HL-60 (cell line): ENCODE measurements around the gene DDX27.

Source experiments
- DNase-seq, 2 experiments: peaks; one replicate each; pipeline ENCODE4 v3.0.0-alpha.2; 2010 to 2020; ENCODE audit warnings: low read depth in 1 of 2, low spot score in 1 of 2
- H3K27ac ChIP-seq: fragments of 250-450 bp; sonication (Bioruptor Pico); replicated peaks from 2 replicates; pipeline ENCODE4 v1.5.1; 2020; ENCODE audit warnings: mild to moderate bottlenecking, moderate library complexity
- H3K27me3 ChIP-seq: fragments of 250-450 bp; sonication (Bioruptor Pico); 2 replicates; pipeline ENCODE4 v1.5.1; 2021; ENCODE audit warnings: mild to moderate bottlenecking, moderate library complexity; ENCODE audit not compliant: insufficient read depth, poor library complexity, severe bottlenecking
- H3K4me3 ChIP-seq: replicated peaks from 2 replicates; pipeline ENCODE4 v1.5.1; 2011; ENCODE audit warnings: mild to moderate bottlenecking, control low read depth, low read length; ENCODE audit not compliant: insufficient read depth
- GABPA ChIP-seq: IDR thresholded peaks from 2 replicates; pipeline ENCODE4 v1.6.1; 2012; ENCODE audit warnings: low read depth
- POLR2AphosphoS5 ChIP-seq: IDR thresholded peaks from 2 replicates; pipeline ENCODE4 v1.6.1; 2012; ENCODE audit warnings: low read depth
- SPI1 ChIP-seq: IDR thresholded peaks from 2 replicates; pipeline ENCODE4 v1.6.1; 2012; ENCODE audit warnings: low read depth, mild to moderate bottlenecking, borderline replicate concordance
- TF ChIP-seq, protein P1 (sequence below): IDR thresholded peaks from 2 replicates; pipeline ENCODE4 v1.6.1; 2012; ENCODE audit warnings: low read depth; ENCODE audit not compliant: insufficient replicate concordance
- TF ChIP-seq, protein P2 (sequence below): IDR thresholded peaks from one replicate; pipeline ENCODE4 v1.5.1; 2011; ENCODE audit warnings: low read length, control low read depth, inconsistent platforms; ENCODE audit not compliant: insufficient read depth

Gene DDX27

DNA sequence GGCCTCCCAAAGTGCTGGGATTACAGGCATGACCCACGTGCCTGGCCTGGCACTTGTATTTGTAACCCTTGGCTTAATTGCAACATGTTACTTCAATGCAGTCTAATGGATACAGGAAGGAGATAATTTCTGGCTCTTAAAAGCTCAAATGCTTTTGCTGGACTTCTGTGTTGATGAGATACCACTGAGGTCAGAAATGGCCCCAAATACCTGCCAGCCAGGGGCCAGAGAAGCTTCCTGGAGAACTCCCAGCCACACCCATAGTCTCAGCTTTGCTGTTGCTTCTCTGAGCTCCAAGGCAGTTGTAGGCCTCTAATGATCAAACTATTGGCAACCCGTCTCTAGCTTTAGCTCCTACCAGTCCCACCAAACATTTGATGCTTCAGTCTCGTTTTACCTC lies 72.8 kb downstream of the DDX27 start:
- H3K4me3 ChIP-seq: no peak overlapping the region
- TF ChIP-seq, protein P1, sequence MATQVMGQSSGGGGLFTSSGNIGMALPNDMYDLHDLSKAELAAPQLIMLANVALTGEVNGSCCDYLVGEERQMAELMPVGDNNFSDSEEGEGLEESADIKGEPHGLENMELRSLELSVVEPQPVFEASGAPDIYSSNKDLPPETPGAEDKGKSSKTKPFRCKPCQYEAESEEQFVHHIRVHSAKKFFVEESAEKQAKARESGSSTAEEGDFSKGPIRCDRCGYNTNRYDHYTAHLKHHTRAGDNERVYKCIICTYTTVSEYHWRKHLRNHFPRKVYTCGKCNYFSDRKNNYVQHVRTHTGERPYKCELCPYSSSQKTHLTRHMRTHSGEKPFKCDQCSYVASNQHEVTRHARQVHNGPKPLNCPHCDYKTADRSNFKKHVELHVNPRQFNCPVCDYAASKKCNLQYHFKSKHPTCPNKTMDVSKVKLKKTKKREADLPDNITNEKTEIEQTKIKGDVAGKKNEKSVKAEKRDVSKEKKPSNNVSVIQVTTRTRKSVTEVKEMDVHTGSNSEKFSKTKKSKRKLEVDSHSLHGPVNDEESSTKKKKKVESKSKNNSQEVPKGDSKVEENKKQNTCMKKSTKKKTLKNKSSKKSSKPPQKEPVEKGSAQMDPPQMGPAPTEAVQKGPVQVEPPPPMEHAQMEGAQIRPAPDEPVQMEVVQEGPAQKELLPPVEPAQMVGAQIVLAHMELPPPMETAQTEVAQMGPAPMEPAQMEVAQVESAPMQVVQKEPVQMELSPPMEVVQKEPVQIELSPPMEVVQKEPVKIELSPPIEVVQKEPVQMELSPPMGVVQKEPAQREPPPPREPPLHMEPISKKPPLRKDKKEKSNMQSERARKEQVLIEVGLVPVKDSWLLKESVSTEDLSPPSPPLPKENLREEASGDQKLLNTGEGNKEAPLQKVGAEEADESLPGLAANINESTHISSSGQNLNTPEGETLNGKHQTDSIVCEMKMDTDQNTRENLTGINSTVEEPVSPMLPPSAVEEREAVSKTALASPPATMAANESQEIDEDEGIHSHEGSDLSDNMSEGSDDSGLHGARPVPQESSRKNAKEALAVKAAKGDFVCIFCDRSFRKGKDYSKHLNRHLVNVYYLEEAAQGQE: no peak
- TF ChIP-seq POLR2AphosphoS5 (no peak), SPI1 (no peak), GABPA (no peak)
- TF ChIP-seq, protein P2, sequence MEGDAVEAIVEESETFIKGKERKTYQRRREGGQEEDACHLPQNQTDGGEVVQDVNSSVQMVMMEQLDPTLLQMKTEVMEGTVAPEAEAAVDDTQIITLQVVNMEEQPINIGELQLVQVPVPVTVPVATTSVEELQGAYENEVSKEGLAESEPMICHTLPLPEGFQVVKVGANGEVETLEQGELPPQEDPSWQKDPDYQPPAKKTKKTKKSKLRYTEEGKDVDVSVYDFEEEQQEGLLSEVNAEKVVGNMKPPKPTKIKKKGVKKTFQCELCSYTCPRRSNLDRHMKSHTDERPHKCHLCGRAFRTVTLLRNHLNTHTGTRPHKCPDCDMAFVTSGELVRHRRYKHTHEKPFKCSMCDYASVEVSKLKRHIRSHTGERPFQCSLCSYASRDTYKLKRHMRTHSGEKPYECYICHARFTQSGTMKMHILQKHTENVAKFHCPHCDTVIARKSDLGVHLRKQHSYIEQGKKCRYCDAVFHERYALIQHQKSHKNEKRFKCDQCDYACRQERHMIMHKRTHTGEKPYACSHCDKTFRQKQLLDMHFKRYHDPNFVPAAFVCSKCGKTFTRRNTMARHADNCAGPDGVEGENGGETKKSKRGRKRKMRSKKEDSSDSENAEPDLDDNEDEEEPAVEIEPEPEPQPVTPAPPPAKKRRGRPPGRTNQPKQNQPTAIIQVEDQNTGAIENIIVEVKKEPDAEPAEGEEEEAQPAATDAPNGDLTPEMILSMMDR: no peak
- no peaks in the 10 kb centered on the region for H3K27me3 ChIP-seq
- no peak for DNase-seq
- no peak overlapping the region for H3K27ac ChIP-seq

DNA sequence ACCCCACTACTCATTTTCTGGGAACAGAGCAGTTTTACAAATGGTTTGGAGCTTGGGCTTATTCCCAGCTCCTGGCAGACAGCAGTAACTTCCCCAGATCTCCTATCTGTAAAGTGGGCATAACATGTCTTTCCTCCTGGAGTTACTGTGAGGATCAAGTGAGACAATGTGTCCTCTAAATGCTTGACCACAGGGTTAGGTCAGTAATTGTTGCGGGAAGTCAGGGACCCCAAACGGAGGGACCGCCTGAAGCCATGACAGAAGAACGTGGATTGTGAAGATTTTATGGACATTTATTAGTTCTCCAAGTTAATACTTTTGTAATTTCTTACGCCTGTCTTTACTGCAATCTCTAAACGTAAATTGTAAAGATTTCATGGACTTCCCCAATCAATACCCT lies 73.9 kb downstream of the DDX27 start:
- TF ChIP-seq, protein P2: no peak
- TF ChIP-seq SPI1: no peak
- TF ChIP-seq POLR2AphosphoS5: no peak
- no peak for DNase-seq
- no peaks in the 10 kb centered on the region for H3K27me3 ChIP-seq
- no peak overlapping the region for H3K27ac ChIP-seq
- H3K4me3 ChIP-seq: no peak overlapping the region
